Measurements from ENCODE around the gene SORBS1.

Gene SORBS1

DNA sequence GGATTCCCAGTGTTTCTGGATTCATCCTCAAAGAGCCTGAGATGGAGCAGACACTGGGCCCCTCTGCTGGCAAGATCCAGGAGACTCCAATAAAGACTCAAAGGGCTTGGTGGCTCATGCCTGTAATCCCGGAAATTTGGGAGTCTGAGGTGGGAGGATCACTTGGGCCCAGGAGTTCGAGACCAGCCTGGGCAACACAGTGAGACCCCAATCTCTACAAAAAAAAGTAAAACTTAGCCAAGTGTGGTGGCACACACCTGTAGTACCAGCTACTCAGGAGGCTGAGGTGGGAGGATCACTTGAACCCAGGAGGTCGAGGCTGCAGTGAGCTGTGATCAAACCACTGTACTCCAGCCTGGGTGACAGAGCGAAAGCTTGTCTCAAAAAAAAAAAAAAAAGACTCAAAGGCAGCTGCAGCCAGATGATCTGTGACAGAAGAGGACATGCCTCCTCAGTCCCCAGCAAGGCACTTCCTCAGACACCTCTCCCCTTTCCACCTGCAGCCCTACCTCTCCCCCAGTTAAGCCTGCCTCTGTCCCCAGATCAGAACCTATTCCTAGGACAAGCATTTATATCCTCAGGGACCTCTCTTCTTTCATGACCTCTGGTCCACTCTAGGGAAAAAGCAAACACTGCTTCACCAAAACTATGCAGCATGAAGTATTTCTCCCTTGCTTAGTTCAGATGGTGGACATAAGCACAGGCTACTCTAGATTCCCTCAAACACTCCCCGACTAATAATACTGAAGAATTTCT, 298.2 kb downstream of the SORBS1 start:
- no peaks in the 10 kb centered on the region for H3K9me3 ChIP-seq (replicated peaks; ENCODE audit: insufficient read depth, low read length)
- no peak for DNase-seq
- 0 out of 2 replicates have a peak, but pooled peaks cover 4% of the 10 kb centered on the region for H3K36me3 ChIP-seq (replicated peaks; ENCODE audit: insufficient read depth, low read length)
- peaks cover 28% of the 10 kb centered on the region for H3K79me2 ChIP-seq (ENCODE audit: low read length)
- no peaks in the 10 kb centered on the region for H3K27me3 ChIP-seq (replicated peaks; ENCODE audit: insufficient read depth, low read length)
- peaks cover 21% of the 10 kb centered on the region for H3F3A ChIP-seq (ENCODE audit: insufficient read depth, low read length)
- peaks cover 53% of the 10 kb centered on the region for H3K4me1 ChIP-seq (ENCODE audit: low read length)
- H3K9ac ChIP-seq (ENCODE audit: low read length): no peak overlapping the region
- TF ChIP-seq, protein P1, sequence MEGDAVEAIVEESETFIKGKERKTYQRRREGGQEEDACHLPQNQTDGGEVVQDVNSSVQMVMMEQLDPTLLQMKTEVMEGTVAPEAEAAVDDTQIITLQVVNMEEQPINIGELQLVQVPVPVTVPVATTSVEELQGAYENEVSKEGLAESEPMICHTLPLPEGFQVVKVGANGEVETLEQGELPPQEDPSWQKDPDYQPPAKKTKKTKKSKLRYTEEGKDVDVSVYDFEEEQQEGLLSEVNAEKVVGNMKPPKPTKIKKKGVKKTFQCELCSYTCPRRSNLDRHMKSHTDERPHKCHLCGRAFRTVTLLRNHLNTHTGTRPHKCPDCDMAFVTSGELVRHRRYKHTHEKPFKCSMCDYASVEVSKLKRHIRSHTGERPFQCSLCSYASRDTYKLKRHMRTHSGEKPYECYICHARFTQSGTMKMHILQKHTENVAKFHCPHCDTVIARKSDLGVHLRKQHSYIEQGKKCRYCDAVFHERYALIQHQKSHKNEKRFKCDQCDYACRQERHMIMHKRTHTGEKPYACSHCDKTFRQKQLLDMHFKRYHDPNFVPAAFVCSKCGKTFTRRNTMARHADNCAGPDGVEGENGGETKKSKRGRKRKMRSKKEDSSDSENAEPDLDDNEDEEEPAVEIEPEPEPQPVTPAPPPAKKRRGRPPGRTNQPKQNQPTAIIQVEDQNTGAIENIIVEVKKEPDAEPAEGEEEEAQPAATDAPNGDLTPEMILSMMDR (IDR thresholded peaks at IDR 0.05; ENCODE audit: low read length): no peak
- TF ChIP-seq EZH2 (optimal IDR thresholded peaks at IDR 0.05; ENCODE audit: low read depth, low read length) (no peak), EZH2phosphoT487 (IDR thresholded peaks at IDR 0.05; ENCODE audit: low read length) (no peak)
- no peaks in the 10 kb centered on the region for H3K9me2 ChIP-seq (replicated peaks; ENCODE audit: insufficient read depth, low read length)
- no peak overlapping the region for H2AFZ ChIP-seq (ENCODE audit: low read length)
- no peaks in the 10 kb centered on the region for H4K20me1 ChIP-seq (ENCODE audit: insufficient read depth, low read length)
- no peak overlapping the region for H3K4me2 ChIP-seq (ENCODE audit: low read depth, low read length)
- no peak overlapping the region for H3K4me3 ChIP-seq (ENCODE audit: low read length)
- no peak overlapping the region for H3K27ac ChIP-seq (ENCODE audit: low read length)

DNA sequence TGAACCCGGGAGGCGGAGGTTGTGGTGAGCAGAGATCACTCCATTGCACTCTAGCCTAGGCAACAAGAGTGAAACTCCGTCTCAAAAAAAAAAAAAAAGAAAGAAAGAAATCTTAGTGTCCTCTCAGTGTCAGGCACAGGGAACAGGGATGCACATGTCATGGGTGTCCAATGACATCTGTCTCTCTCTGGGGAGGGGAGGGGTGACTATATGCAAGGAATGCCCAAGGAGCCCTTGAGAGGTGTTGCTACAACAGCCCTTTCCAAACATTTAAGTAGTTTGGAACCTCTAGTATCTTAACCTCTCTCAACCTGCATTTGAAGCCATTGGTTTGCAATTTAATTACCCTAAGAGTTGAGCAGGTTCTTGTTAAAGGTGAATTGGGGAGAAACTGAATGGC, 299.2 kb downstream of the SORBS1 start:
- Histone ChIP-seq H3K4me3 (ENCODE audit: low read length) (no peak overlapping the region), H3K9ac (ENCODE audit: low read length) (no peak overlapping the region), H3K4me2 (ENCODE audit: low read depth, low read length) (no peak overlapping the region), H3K36me3 (replicated peaks; ENCODE audit: insufficient read depth, low read length) (0 out of 2 replicates have a peak, but pooled peaks cover 6% of the 10 kb centered on the region), H4K20me1 (ENCODE audit: insufficient read depth, low read length) (no peaks in the 10 kb centered on the region), H3K27me3 (replicated peaks; ENCODE audit: insufficient read depth, low read length) (no peaks in the 10 kb centered on the region), H2AFZ (ENCODE audit: low read length) (no peak overlapping the region), H3K9me3 (replicated peaks; ENCODE audit: insufficient read depth, low read length) (no peaks in the 10 kb centered on the region), H3K79me2 (ENCODE audit: low read length) (peaks cover 37% of the 10 kb centered on the region), H3K4me1 (ENCODE audit: low read length) (peaks cover 46% of the 10 kb centered on the region), H3K27ac (ENCODE audit: low read length) (peak overlapping the region; percentile 14; the same call in 1 of the 2 replicates), H3K9me2 (replicated peaks; ENCODE audit: insufficient read depth, low read length) (no peaks in the 10 kb centered on the region), H3F3A (ENCODE audit: insufficient read depth, low read length) (peaks cover 21% of the 10 kb centered on the region)
- DNase-seq: no peak
- TF ChIP-seq EZH2 (optimal IDR thresholded peaks at IDR 0.05; ENCODE audit: low read depth, low read length): no peak
- TF ChIP-seq EZH2phosphoT487 (IDR thresholded peaks at IDR 0.05; ENCODE audit: low read length): no peak
- TF ChIP-seq, protein P1 (IDR thresholded peaks at IDR 0.05; ENCODE audit: low read length): no peak
